H9 (cell line): ENCODE data around the gene NCEH1. TPM values are rescaled to one million over a fixed set of nuclear protein-coding genes. Genes with fewer than 3 reads are reported as not detected.

Experiments used
- DNase-seq: peaks from one replicate; pipeline ENCODE4 v3.0.0-alpha.2; 2017
- H2AFZ ChIP-seq: one replicate; pipeline ENCODE4 v1.6.1; 2013; ENCODE audit warnings: mild to moderate bottlenecking, low read length, control low read depth, moderate library complexity
- H2AK5ac ChIP-seq: 2 replicates; pipeline ENCODE4 v1.6.1; 2013; ENCODE audit warnings: low read length, control low read depth, mixed read lengths; ENCODE audit not compliant: insufficient read length
- H2BK120ac ChIP-seq: one replicate; pipeline ENCODE4 v1.6.1; 2013; ENCODE audit warnings: low read depth, mild to moderate bottlenecking, low read length, control low read depth, inconsistent platforms; ENCODE audit not compliant: poor library complexity, severe bottlenecking
- H2BK12ac ChIP-seq: 2 replicates; pipeline ENCODE4 v1.6.1; 2013; ENCODE audit warnings: low read length, control low read depth, mixed read lengths, low read depth; ENCODE audit not compliant: insufficient read length
- H2BK15ac ChIP-seq: 2 replicates; pipeline ENCODE4 v1.6.1; 2013; ENCODE audit warnings: low read depth, low read length, control low read depth
- H2BK20ac ChIP-seq: one replicate; pipeline ENCODE4 v1.6.1; 2013; ENCODE audit warnings: low read depth, mild to moderate bottlenecking, low read length, control low read depth, inconsistent platforms; ENCODE audit not compliant: poor library complexity, severe bottlenecking
- H2BK5ac ChIP-seq: 2 replicates; pipeline ENCODE4 v1.6.1; 2013; ENCODE audit warnings: low read length, control low read depth, mixed read lengths; ENCODE audit not compliant: insufficient read length
- H3K14ac ChIP-seq: 2 replicates; pipeline ENCODE4 v1.6.1; 2013; ENCODE audit warnings: low read length, control low read depth; ENCODE audit not compliant: insufficient read depth
- H3K18ac ChIP-seq: 2 replicates; pipeline ENCODE4 v1.6.1; 2013; ENCODE audit warnings: low read depth, mild to moderate bottlenecking, mixed read lengths, low read length, control low read depth; ENCODE audit not compliant: insufficient read length
- H3K23ac ChIP-seq: 2 replicates; pipeline ENCODE4 v1.6.1; 2013; ENCODE audit warnings: low read length, control low read depth, mixed read lengths, low read depth; ENCODE audit not compliant: insufficient read length
- H3K23me2 ChIP-seq: 2 replicates; pipeline ENCODE4 v1.6.1; 2013; ENCODE audit warnings: low read depth, mild to moderate bottlenecking, mixed read lengths, low read length, control low read depth; ENCODE audit not compliant: insufficient read length, poor library complexity, severe bottlenecking
- H3K27ac ChIP-seq: 2 replicates; pipeline ENCODE4 v1.5.1; 2013; ENCODE audit warnings: low read length, control low read depth, mixed read lengths, low read depth; ENCODE audit not compliant: insufficient read length
- H3K27me3 ChIP-seq: 2 replicates; pipeline ENCODE4 v1.6.1; 2013; ENCODE audit warnings: low read length, control low read depth, inconsistent platforms; ENCODE audit not compliant: insufficient read depth
- H3K4ac ChIP-seq: 2 replicates; pipeline ENCODE4 v1.6.1; 2013; ENCODE audit warnings: low read depth, mild to moderate bottlenecking, control low read depth, inconsistent platforms, low read length, moderate library complexity
- H3K4me1 ChIP-seq: 2 replicates; pipeline ENCODE4 v1.6.1; 2013; ENCODE audit warnings: low read length, control low read depth, inconsistent platforms; ENCODE audit not compliant: insufficient read depth
- H3K4me2 ChIP-seq: 2 replicates; pipeline ENCODE4 v1.6.1; 2013; ENCODE audit warnings: low read length, control low read depth, mixed read lengths; ENCODE audit not compliant: insufficient read length, insufficient read depth
- H3K56ac ChIP-seq: 2 replicates; pipeline ENCODE4 v1.6.1; 2013; ENCODE audit warnings: low read depth, mild to moderate bottlenecking, mixed read lengths, low read length, control low read depth; ENCODE audit not compliant: insufficient read length
- H3K79me1 ChIP-seq: 2 replicates; pipeline ENCODE4 v1.6.1; 2013; ENCODE audit warnings: low read depth, mild to moderate bottlenecking, moderate library complexity, low read length, control low read depth, inconsistent platforms; ENCODE audit not compliant: insufficient read depth, poor library complexity, severe bottlenecking
- H3K79me2 ChIP-seq: 2 replicates; pipeline ENCODE4 v1.6.1; 2013; ENCODE audit warnings: low read length, control low read depth, inconsistent platforms; ENCODE audit not compliant: insufficient read depth
- H3K9ac ChIP-seq: 2 replicates; pipeline ENCODE4 v1.6.1; 2013; ENCODE audit warnings: low read length, control low read depth, mixed read lengths; ENCODE audit not compliant: insufficient read length; ENCODE audit errors: extremely low read depth
- H3K9me3 ChIP-seq: one replicate; pipeline ENCODE4 v1.6.1; 2013; ENCODE audit warnings: low read depth, low read length, inconsistent platforms; ENCODE audit not compliant: control insufficient read depth
- H3T11ph ChIP-seq: one replicate; pipeline ENCODE4 v1.6.1; 2013; ENCODE audit warnings: mild to moderate bottlenecking, low read length, control low read depth, inconsistent platforms
- H4K20me1 ChIP-seq: one replicate; pipeline ENCODE4 v1.6.1; 2013; ENCODE audit not compliant: control insufficient read depth, insufficient read length, insufficient read depth
- H4K5ac ChIP-seq: 2 replicates; pipeline ENCODE4 v1.6.1; 2013; ENCODE audit warnings: low read depth, mild to moderate bottlenecking, mixed read lengths, low read length, control low read depth; ENCODE audit not compliant: insufficient read length
- H4K8ac ChIP-seq: replicated peaks from 2 replicates; pipeline ENCODE4 v1.6.1; 2013; ENCODE audit warnings: low read length, control low read depth, mixed read lengths, low read depth; ENCODE audit not compliant: insufficient read length
- H4K91ac ChIP-seq: 2 replicates; pipeline ENCODE4 v1.6.1; 2013; ENCODE audit warnings: low read depth, mild to moderate bottlenecking, moderate library complexity, mixed read lengths, low read length, control low read depth; ENCODE audit not compliant: insufficient read length
- H3K27ac Mint-ChIP-seq, 3 experiments: 2 replicates in 2 of 3; 3 replicates in 1 of 3; pipeline ENCODE4 v1.8.0; 2020 to 2021; ENCODE audit warnings: mixed read lengths in 3 of 3, mild to moderate bottlenecking in 1 of 3, moderate library complexity in 1 of 3
- H3K27me3 Mint-ChIP-seq: 2 replicates; pipeline ENCODE4 v1.8.0; 2021; ENCODE audit warnings: low read depth, mild to moderate bottlenecking, moderate library complexity, mixed read lengths
- H3K36me3 Mint-ChIP-seq, 3 experiments: 2 replicates in 2 of 3; 3 replicates in 1 of 3; pipeline ENCODE4 v1.8.0; 2020 to 2021; ENCODE audit warnings: low read depth in 3 of 3, mixed read lengths in 3 of 3; ENCODE audit not compliant: insufficient read depth in 1 of 3
- H3K4me1 Mint-ChIP-seq, 2 experiments: 2 replicates each; pipeline ENCODE4 v1.8.0; 2020; ENCODE audit warnings: mixed read lengths in 2 of 2
- H3K4me3 Mint-ChIP-seq, 2 experiments: 2 replicates in 1 of 2; 3 replicates in 1 of 2; pipeline ENCODE4 v1.8.0; 2020 to 2021; ENCODE audit warnings: mild to moderate bottlenecking in 2 of 2, mixed read lengths in 2 of 2, moderate library complexity in 1 of 2
- H3K9me3 Mint-ChIP-seq, 2 experiments: 2 replicates in 1 of 2; 3 replicates in 1 of 2; pipeline ENCODE4 v1.8.0; 2020; ENCODE audit warnings: mild to moderate bottlenecking in 2 of 2, mixed read lengths in 2 of 2, moderate library complexity in 1 of 2
- WGBS: extraction: QIAGEN DNeasy Blood & Tissue Kit; methylation state at CpG from one replicate; pipeline ENCODE4 v1.1.7; 2013; ENCODE audit warnings: missing lambda C conversion rate, low lambda C conversion rate, mixed read lengths; ENCODE audit not compliant: insufficient read length; ENCODE audit errors: extremely low coverage; 5-methylcytosine and 5-hydroxymethylcytosine counted together
- total RNA-seq: library from RNA; stranded (reverse); gene quantifications from 2 replicates; pipeline ENCODE4 v1.2.1, GENCODE V29; 2021
- TF ChIP-seq, protein P1 (sequence below): fragments of 200-600 bp; sonication (generic); conservative IDR thresholded peaks from 3 replicates; pipeline ENCODE4 v1.8.0; 2021; ENCODE audit warnings: antibody characterized with exemption, mild to moderate bottlenecking

The NCEH1 gene
- total RNA-seq, 1 experiment from 2014 or later = 2.3 TPM

DNA sequence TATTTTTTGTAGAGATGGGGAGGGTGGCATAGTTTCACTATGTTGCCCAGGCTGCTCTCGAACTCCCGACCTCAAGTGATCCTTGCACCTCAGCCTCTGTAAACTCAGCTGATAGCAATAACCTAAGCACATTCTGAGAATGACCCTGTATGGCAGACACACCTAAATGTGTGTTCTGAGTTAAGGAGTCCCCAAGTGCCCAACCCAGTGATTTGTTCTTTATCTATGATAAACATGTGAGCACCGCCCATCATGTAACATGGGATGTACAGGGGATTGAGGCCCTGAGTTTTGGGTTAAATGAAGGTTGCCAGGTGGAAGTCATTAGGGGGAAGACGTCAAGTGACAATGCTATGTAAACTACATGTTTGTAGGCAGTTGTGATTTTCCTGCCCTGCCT, 5.7 kb downstream of the NCEH1 start:
- Histone ChIP-seq H2AK5ac (no peak overlapping the region), H3K4ac (no peak overlapping the region), H3K9me3 (no peaks in the 10 kb centered on the region), H2BK20ac (no peak overlapping the region), H3T11ph (no peak overlapping the region), H3K27ac (no peak overlapping the region), H4K91ac (no peak overlapping the region), H3K4me2 (no peak overlapping the region), H4K5ac (no peak overlapping the region), H3K4me1 (no peaks in the 10 kb centered on the region), H3K9ac (no peak overlapping the region), H4K20me1 (no peaks in the 10 kb centered on the region), H2BK15ac (no peak overlapping the region), H3K27me3 (no peaks in the 10 kb centered on the region), H3K56ac (no peak overlapping the region), H2AFZ (no peak overlapping the region), H3K79me2 (no peaks in the 10 kb centered on the region), H4K8ac (no peak overlapping the region), H2BK5ac (no peak overlapping the region), H3K14ac (no peak overlapping the region), H3K18ac (no peak overlapping the region), H2BK12ac (no peak overlapping the region), H3K23me2 (peaks cover 4% of the 10 kb centered on the region), H3K79me1 (no peaks in the 10 kb centered on the region), H3K23ac (no peak overlapping the region), H2BK120ac (no peak overlapping the region)
- peaks cover 9% of the 10 kb centered on the region; the same call in 1 of the 2 replicates for H3K27me3 Mint-ChIP-seq
- DNase-seq = no peak
- H3K27ac Mint-ChIP-seq = no peak overlapping the region
- H3K4me1 Mint-ChIP-seq = peaks cover 16 to 17% of the 10 kb centered on the region in 2 experiments; a peak in 3 of 4 replicates
- H3K9me3 Mint-ChIP-seq = no peaks in the 10 kb centered on the region
- no CpG with 5 or more reads among the region's 4 CpGs for WGBS
- no peak overlapping the region for H3K4me3 Mint-ChIP-seq
- TF ChIP-seq, protein P1, sequence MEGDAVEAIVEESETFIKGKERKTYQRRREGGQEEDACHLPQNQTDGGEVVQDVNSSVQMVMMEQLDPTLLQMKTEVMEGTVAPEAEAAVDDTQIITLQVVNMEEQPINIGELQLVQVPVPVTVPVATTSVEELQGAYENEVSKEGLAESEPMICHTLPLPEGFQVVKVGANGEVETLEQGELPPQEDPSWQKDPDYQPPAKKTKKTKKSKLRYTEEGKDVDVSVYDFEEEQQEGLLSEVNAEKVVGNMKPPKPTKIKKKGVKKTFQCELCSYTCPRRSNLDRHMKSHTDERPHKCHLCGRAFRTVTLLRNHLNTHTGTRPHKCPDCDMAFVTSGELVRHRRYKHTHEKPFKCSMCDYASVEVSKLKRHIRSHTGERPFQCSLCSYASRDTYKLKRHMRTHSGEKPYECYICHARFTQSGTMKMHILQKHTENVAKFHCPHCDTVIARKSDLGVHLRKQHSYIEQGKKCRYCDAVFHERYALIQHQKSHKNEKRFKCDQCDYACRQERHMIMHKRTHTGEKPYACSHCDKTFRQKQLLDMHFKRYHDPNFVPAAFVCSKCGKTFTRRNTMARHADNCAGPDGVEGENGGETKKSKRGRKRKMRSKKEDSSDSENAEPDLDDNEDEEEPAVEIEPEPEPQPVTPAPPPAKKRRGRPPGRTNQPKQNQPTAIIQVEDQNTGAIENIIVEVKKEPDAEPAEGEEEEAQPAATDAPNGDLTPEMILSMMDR = no peak
- H3K36me3 Mint-ChIP-seq = no peaks in the 10 kb centered on the region
